Measurements from ENCODE around the gene ALK.

The ALK gene

DNA sequence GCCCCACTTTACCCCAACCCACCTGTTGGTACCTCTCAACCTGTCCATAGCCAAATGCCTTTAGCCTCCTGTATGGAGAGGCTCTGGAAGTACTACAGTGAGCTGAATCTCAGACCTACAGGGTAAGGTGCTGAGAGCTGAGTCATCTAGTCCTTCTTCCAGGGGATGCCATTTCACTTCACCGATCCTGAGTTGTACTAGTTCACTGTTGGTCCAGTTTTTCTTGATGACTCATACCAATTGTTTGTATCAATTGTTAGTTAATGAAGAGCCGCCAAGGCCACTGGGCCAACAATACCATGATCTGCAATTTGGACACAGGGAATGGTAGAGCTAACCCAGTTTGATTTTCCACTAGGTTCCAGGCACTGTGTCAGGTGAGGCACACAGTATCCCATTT lies 549.2 kb downstream of the ALK start:
- no peak for DNase-seq
- H3K27ac ChIP-seq, result no peak overlapping the region
- TF ChIP-seq, protein P1, sequence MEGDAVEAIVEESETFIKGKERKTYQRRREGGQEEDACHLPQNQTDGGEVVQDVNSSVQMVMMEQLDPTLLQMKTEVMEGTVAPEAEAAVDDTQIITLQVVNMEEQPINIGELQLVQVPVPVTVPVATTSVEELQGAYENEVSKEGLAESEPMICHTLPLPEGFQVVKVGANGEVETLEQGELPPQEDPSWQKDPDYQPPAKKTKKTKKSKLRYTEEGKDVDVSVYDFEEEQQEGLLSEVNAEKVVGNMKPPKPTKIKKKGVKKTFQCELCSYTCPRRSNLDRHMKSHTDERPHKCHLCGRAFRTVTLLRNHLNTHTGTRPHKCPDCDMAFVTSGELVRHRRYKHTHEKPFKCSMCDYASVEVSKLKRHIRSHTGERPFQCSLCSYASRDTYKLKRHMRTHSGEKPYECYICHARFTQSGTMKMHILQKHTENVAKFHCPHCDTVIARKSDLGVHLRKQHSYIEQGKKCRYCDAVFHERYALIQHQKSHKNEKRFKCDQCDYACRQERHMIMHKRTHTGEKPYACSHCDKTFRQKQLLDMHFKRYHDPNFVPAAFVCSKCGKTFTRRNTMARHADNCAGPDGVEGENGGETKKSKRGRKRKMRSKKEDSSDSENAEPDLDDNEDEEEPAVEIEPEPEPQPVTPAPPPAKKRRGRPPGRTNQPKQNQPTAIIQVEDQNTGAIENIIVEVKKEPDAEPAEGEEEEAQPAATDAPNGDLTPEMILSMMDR (IDR thresholded peaks at IDR 0.05; ENCODE audit: low read depth, low read length), result no peak
- no peaks in the 10 kb centered on the region for H3K27me3 ChIP-seq (ENCODE audit: insufficient read depth, low read depth, severe bottlenecking)
- no peaks in the 10 kb centered on the region for H3K9me3 ChIP-seq (ENCODE audit: severe bottlenecking)
- H3K36me3 ChIP-seq, result no peaks in the 10 kb centered on the region
- no peak overlapping the region for H3K4me3 ChIP-seq (ENCODE audit: low read depth, low read length)

- TF ChIP-seq, protein P1 (IDR thresholded peaks at IDR 0.05; ENCODE audit: low read depth, low read length), result no peak
- H3K9me3 ChIP-seq (ENCODE audit: severe bottlenecking), result no peaks in the 10 kb centered on the region
- H3K27me3 ChIP-seq (ENCODE audit: insufficient read depth, low read depth, severe bottlenecking), result no peaks in the 10 kb centered on the region
- DNase-seq, result no peak
- H3K4me3 ChIP-seq (ENCODE audit: low read depth, low read length), result no peak overlapping the region
- no peaks in the 10 kb centered on the region for H3K36me3 ChIP-seq
- H3K27ac ChIP-seq, result no peak overlapping the region
Measured at GRCh38 chr2:29370581-29371125, 550.7 kb downstream of the ALK start.

DNA sequence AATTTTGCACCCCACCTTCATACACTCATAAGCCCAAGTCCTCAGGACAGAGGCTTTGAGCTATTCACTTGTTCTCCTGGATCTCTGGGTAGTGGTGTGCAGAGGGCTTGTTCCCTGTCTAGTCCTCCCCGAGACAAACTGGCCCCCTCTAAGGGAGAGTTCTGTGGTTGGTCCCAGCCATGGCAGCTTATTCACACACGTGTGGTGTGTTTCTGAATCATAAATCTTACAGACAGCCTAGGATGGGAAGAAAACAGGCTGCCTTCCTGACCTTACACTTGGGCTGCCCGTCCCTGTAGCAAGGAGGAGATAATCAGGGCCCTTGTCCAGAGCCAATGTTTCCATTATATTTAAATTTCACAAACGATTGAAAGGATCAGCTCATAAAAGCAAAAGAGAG lies 551.2 kb downstream of the ALK start:
- no peaks in the 10 kb centered on the region for H3K9me3 ChIP-seq (ENCODE audit: severe bottlenecking)
- H3K36me3 ChIP-seq, result no peaks in the 10 kb centered on the region
- H3K27ac ChIP-seq, result no peak overlapping the region
- H3K4me3 ChIP-seq (ENCODE audit: low read depth, low read length), result no peak overlapping the region
- DNase-seq, result no peak
- no peaks in the 10 kb centered on the region for H3K27me3 ChIP-seq (ENCODE audit: insufficient read depth, low read depth, severe bottlenecking)
- TF ChIP-seq, protein P1 (IDR thresholded peaks at IDR 0.05; ENCODE audit: low read depth, low read length), result no peak

GRCh38 chr2:29368659-29369040 lies 552.7 kb downstream of the ALK start:
- TF ChIP-seq, protein P1 (IDR thresholded peaks at IDR 0.05; ENCODE audit: low read depth, low read length), result no peak

DNA sequence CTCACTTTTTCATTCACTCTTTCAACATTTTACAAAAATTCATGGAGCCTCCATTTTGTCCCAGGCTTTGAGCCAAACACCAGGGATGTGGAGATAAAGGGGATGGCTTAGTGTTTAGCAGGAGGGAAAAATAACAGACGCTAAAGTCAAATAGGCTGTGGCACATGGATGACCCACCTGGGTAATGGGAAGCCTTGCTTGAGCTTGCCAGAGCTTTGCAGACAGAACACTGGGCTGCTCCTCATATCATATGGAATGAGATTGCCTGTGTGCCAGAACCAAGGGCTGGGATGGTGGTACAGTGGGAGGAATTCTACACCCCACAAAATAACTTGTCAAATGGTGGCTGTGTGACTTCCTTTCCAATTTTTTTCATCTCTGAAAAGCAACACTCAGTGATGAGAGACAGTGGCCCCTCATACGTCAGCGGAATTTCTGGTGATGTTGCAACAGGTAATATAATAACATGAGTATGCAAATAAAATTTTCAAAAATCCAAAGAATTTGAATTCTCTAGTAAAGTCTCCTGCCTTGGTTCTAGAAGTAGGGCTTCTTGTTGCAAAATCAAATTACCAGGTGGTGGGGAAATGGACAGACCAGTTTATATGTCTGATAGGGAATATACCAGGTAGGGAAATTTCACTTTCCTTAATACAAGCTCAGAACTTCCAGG lies 553.3 kb downstream of the ALK start:
- no peaks in the 10 kb centered on the region for H3K36me3 ChIP-seq
- no peaks in the 10 kb centered on the region for H3K27me3 ChIP-seq (ENCODE audit: insufficient read depth, low read depth, severe bottlenecking)
- H3K4me3 ChIP-seq (ENCODE audit: low read depth, low read length), result no peak overlapping the region
- no peak for DNase-seq
- H3K9me3 ChIP-seq (ENCODE audit: severe bottlenecking), result no peaks in the 10 kb centered on the region
- no peak overlapping the region for H3K27ac ChIP-seq
- TF ChIP-seq, protein P1 (IDR thresholded peaks at IDR 0.05; ENCODE audit: low read depth, low read length), result no peak

More at GRCh38 chr2:29368659-29369040, 552.7 kb downstream of the ALK start:
- no peak overlapping the region for H3K4me3 ChIP-seq (ENCODE audit: low read depth, low read length)
- no peaks in the 10 kb centered on the region for H3K27me3 ChIP-seq (ENCODE audit: insufficient read depth, low read depth, severe bottlenecking)
- DNase-seq, result no peak
- H3K36me3 ChIP-seq, result no peaks in the 10 kb centered on the region
- no peaks in the 10 kb centered on the region for H3K9me3 ChIP-seq (ENCODE audit: severe bottlenecking)
- H3K27ac ChIP-seq, result no peak overlapping the region

GRCh38 chr2:29363111-29363510 lies 558.3 kb downstream of the ALK start:
- no peak overlapping the region for H3K27ac ChIP-seq
- H3K36me3 ChIP-seq, result no peaks in the 10 kb centered on the region
- TF ChIP-seq, protein P1 (IDR thresholded peaks at IDR 0.05; ENCODE audit: low read depth, low read length), result no peak
- no peaks in the 10 kb centered on the region for H3K9me3 ChIP-seq (ENCODE audit: severe bottlenecking)
- H3K4me3 ChIP-seq (ENCODE audit: low read depth, low read length), result no peak overlapping the region
- H3K27me3 ChIP-seq (ENCODE audit: insufficient read depth, low read depth, severe bottlenecking), result no peaks in the 10 kb centered on the region
- no peak for DNase-seq

Measured in WERI-Rb-1 (cell line).